Testis (tissue), 3 donors: ENCODE measurements around the gene GARNL3. TPM values are rescaled to one million over a fixed set of nuclear protein-coding genes. Genes with fewer than 3 reads are reported as not detected.

ENCODE experiments used
- DNase-seq: peaks from one replicate; pipeline ENCODE4 v3.0.0-alpha.2; 2019
- H3K27ac ChIP-seq, 2 donors: fragments of 200-600 bp; sonication (generic); one replicate each; pipeline ENCODE4 v1.5.1; 2019
- H3K27me3 ChIP-seq: fragments of 200-600 bp; sonication (generic); one replicate; pipeline ENCODE4 v1.5.1; 2019
- H3K36me3 ChIP-seq: fragments of 200-600 bp; sonication (generic); one replicate; pipeline ENCODE4 v1.5.1; 2017; ENCODE audit warnings: low read depth; ENCODE audit errors: missing control alignments
- H3K4me1 ChIP-seq: fragments of 200-600 bp; sonication (generic); one replicate; pipeline ENCODE4 v1.5.1; 2019
- H3K4me3 ChIP-seq, 2 donors: fragments of 200-600 bp; sonication (generic); one replicate each; pipeline ENCODE4 v1.5.1; 2017 to 2019
- H3K9me3 ChIP-seq: fragments of 200-600 bp; sonication (generic); one replicate; pipeline ENCODE4 v1.5.1; 2017
- POLR2A ChIP-seq: fragments of 450-650 bp; IDR thresholded peaks from one replicate; pipeline ENCODE4 v1.6.1; 2017; ENCODE audit warnings: antibody characterized with exemption, mild to moderate bottlenecking, moderate library complexity
- WGBS, 2 donors: methylation state at CpG; one replicate each; pipeline ENCODE4 v1.1.5; 2018; 5-methylcytosine and 5-hydroxymethylcytosine counted together
- intact Hi-C: fragments of 100-400 bp; cut with DNase I; formaldehyde crosslinking; loops from one replicate; pipeline ENCODE4 v1.15.1; 2023; ENCODE audit warnings: low total_unique reads
- polyA plus RNA-seq: library from polyadenylated mRNA; stranded (reverse); fragments of 350-450 nt; fragmentation: Illumina TruSeq; extraction: RNeasy Lipid Tissue Mini Kit (QIAGEN cat#74804); gene quantifications from one replicate; pipeline ENCODE4 v1.2.3, GENCODE V29; 2014; ENCODE audit warnings: low read depth, low replicate concordance; ENCODE audit not compliant: insufficient read depth
- total RNA-seq, 2 donors: library from RNA; depleted of rRNA; stranded (reverse); fragments of >200 nt; gene quantifications; one replicate each; pipeline ENCODE4 v1.2.3, GENCODE V29; 2016
- TF ChIP-seq, protein P1 (sequence below), 3 experiments: fragments of 450-650 bp in 2 of 3; fragments of 200-600 bp in 1 of 3; sonication (generic) in 1 of 3; IDR thresholded peaks; one replicate each; pipeline ENCODE4 v1.5.1; 2016 to 2019; ENCODE audit warnings: antibody characterized with exemption in 3 of 3, mild to moderate bottlenecking in 2 of 3, moderate library complexity in 1 of 3

Gene GARNL3
- total and polyA plus RNA-seq, 3 donors from 2014 or later = 12.9 to 42.8 (median 25.9) TPM

DNA sequence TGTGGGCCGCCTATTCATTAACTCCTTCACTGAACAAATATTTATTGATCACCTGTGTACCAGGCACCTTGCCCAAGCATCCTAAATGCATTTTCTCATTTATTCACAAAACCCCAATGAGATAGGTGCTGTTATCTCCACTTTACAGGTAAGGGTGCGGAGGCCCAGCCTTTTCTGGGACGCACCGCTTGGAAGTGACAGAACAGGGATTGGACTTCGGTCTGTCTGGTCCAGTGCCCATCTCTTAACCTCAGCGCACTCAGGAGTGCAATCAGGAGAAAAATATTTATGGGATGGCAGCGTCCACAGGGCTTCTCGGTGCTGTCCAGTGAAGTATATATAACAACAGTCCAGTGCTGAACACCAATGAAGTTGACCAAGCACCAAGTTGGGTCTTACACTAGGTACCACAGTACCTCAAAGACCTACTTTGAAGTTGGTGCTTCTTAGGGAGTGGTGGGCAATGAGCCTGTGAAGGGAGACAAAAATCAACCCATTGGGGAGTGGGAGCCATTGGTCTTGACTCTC, 18.9 kb upstream of the GARNL3 start:
- Histone ChIP-seq H3K27ac (no peak overlapping the region), H3K9me3 (no peaks in the 10 kb centered on the region), H3K36me3 (no peaks in the 10 kb centered on the region), H3K27me3 (no peaks in the 10 kb centered on the region), H3K4me1 (no peaks in the 10 kb centered on the region), H3K4me3 (peak overlapping the region; percentile 58 to 63)
- WGBS, 2 donors = 40 to 58% methylated on average over 8 of the region's 8 CpGs
- no peak for DNase-seq
- intact Hi-C loops = no loop called here
- TF ChIP-seq, protein P1, sequence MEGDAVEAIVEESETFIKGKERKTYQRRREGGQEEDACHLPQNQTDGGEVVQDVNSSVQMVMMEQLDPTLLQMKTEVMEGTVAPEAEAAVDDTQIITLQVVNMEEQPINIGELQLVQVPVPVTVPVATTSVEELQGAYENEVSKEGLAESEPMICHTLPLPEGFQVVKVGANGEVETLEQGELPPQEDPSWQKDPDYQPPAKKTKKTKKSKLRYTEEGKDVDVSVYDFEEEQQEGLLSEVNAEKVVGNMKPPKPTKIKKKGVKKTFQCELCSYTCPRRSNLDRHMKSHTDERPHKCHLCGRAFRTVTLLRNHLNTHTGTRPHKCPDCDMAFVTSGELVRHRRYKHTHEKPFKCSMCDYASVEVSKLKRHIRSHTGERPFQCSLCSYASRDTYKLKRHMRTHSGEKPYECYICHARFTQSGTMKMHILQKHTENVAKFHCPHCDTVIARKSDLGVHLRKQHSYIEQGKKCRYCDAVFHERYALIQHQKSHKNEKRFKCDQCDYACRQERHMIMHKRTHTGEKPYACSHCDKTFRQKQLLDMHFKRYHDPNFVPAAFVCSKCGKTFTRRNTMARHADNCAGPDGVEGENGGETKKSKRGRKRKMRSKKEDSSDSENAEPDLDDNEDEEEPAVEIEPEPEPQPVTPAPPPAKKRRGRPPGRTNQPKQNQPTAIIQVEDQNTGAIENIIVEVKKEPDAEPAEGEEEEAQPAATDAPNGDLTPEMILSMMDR (IDR thresholded peaks at IDR 0.05) = no peak
- no peak for TF ChIP-seq POLR2A

DNA sequence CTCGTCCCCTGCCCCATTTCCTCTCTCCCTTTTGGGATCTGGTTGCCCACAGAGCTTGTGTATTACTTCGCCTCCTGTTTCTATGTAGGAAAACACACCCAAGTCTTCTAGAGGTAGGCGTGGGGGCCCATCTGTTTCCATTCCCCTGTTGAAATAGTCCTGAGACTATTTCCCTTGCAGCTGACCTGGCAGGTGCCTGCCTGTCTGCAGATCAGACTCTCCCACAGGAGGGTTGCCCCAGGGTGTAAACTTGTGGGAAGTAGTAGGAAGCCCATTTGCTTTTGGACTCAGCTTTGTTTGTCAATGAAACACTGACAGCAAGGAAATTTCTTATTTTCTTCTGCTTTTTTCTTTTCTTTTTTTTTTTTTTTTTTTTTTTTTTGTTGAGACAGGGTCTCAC, 16.3 kb upstream of the GARNL3 start:
- no peak for TF ChIP-seq POLR2A
- TF ChIP-seq, protein P1 (IDR thresholded peaks at IDR 0.05) = no peak
- no peaks in the 10 kb centered on the region for H3K9me3 ChIP-seq
- intact Hi-C loops = no loop called here

DNA sequence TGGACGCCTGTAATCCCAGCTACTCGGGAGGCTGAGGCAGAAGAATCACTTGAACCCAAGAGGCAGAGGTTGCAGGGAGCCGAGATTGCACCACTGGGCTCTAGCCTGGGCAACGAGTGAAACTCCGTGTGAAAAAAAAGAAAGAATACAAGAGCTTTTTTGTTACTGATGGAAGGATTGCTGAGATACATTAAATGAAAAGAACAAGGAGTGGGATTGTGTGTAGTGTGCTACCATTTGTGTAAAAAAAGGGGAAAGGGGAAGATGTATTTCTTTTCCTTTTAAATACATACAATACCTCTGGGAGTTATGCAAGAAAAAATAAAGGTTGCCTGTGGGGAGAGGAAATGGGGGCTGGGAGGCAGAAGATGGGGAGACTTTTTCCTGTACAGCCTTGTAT, 14.7 kb upstream of the GARNL3 start:
- Histone ChIP-seq H3K4me1 (no peaks in the 10 kb centered on the region), H3K4me3 (no peak overlapping the region), H3K9me3 (no peaks in the 10 kb centered on the region), H3K36me3 (no peaks in the 10 kb centered on the region), H3K27ac (no peak overlapping the region), H3K27me3 (no peaks in the 10 kb centered on the region)
- WGBS, 2 donors = 88 to 90% methylated on average over 5 of the region's 5 CpGs
- DNase-seq = no peak
- TF ChIP-seq, protein P1 (IDR thresholded peaks at IDR 0.05) = no peak
- no peak for TF ChIP-seq POLR2A
- intact Hi-C loops = no loop called here

More for the DNA sequence above, 16.3 kb upstream of the GARNL3 start:
- DNase-seq = no peak
- 91 to 94% methylated on average over 3 of the region's 3 CpGs for WGBS, 2 donors
- no peaks in the 10 kb centered on the region for H3K27me3 ChIP-seq
- no peak overlapping the region for H3K4me3 ChIP-seq
- H3K36me3 ChIP-seq = no peaks in the 10 kb centered on the region
- no peaks in the 10 kb centered on the region for H3K4me1 ChIP-seq
- no peak overlapping the region for H3K27ac ChIP-seq

DNA sequence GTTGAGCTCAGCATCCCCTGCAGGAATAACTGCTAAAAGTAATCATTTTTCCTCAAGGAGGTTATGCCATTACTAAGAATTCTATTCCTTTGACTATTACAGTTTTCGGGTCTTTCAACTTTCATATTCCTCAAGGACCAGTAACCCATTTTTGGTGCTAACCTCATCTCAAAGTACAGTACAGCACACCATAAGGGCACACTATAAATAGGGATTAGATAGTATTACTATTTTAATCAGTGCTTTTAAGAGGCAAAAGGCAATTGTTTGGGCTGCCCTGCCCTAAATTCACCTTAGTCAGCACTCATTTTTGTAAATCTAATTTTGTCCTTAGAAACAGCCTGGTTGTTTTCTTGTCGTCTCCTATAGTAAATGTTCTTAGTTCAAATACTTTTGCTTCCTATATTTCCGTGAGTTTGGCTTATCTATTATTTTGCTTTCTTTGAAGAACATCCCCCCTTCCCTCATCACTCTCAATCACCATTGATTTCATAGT, 13.6 kb upstream of the GARNL3 start:
- no peaks in the 10 kb centered on the region for H3K9me3 ChIP-seq
- H3K27me3 ChIP-seq = no peaks in the 10 kb centered on the region
- 67 to 91% methylated on average over 3 of the region's 3 CpGs for WGBS, 2 donors
- no peak overlapping the region for H3K4me3 ChIP-seq
- no peaks in the 10 kb centered on the region for H3K4me1 ChIP-seq
- intact Hi-C loops = no loop called here
- no peak for DNase-seq
- no peaks in the 10 kb centered on the region for H3K36me3 ChIP-seq
- TF ChIP-seq POLR2A = no peak
- TF ChIP-seq, protein P1 (IDR thresholded peaks at IDR 0.05) = no peak
- H3K27ac ChIP-seq = no peak overlapping the region
